Hematopoietic multipotent progenitor cell treated with erythropoietin and hydrocortisone succinate and interleukin-3 and kit ligand, for 15 days (in vitro differentiated cells): Measurements from ENCODE around the gene BBX.

Experiments
- DNase-seq: peaks from one replicate; pipeline ENCODE4 v3.0.0-alpha.2; 2015; ENCODE audit warnings: low spot score

Gene BBX

GRCh38 chr3:107522510-107523288 lies at the start of gene BBX:
Gene BBX (plus strand): TSS chr3:107522962. CDS start chr3:107710461, 187,499 bp downstream.
- peak; percentile 91 for DNase-seq

DNA sequence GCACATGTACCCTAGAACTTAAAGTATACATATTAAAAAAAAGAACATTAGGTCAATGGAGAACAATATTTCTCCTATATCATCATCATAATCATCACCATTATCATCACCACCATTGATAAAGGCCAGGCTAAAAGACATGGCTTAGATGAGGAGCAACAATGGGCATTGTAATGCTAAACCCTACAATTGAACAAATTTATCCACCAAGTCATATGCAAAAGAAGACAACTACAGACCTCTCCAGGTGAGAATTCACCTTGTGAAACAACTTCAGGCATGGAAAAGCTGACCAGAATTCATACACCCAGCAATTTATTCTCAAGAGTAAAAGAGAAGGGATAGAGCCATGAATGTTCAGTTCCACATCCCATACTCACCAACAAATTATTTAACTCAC lies 46.3 kb upstream of the BBX start:
- no peak for DNase-seq

- no peak for DNase-seq
Observed at GRCh38 chr3:107487490-107487889, 35.3 kb upstream of the BBX start.

- no peak for DNase-seq
Observed at GRCh38 chr3:107488942-107489341, 33.8 kb upstream of the BBX start.

DNA sequence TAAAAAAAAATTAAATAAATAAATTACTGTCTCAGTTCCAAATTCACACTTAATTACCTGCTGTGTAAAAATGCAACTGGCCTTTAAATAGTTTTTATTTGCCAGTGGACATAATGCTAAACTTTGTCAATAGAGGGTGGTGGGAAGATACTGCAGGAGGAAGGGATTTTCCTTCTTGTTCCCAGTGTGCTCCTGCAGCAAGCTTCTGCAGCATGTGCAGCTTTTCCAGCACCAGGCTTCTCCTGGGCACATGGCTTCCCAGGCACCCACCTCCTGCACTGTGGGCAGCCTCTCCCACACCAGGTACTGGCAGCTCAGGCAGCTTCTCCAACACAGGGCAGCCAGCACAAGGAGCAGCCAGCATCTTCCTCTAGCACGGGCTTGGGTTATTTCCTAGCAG lies 29.6 kb upstream of the BBX start:
- no peak for DNase-seq

GRCh38 chr3:107496855-107497254 lies 25.9 kb upstream of the BBX start:
- DNase-seq, result no peak

GRCh38 chr3:107498646-107499045 lies 24.1 kb upstream of the BBX start:
- no peak for DNase-seq

DNA sequence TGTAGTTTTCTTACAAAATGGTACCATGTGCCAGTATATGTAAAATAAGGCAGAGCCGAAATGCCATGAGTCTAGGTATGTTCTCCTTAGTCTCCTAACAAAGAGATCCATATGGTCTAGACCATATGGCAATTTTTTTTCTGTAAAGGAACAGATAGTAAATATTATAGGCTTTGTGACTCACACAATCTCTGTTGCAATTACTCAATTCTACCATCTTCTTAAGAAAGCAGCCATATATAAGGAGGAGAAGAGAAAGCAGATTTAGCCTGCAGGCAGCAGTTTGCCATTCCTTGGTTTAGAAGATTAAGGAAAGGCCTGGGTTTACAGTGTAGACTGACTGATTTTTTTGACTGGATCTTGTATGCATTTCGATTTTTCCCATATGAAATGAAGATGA lies 16.3 kb upstream of the BBX start:
- DNase-seq, result no peak

DNA sequence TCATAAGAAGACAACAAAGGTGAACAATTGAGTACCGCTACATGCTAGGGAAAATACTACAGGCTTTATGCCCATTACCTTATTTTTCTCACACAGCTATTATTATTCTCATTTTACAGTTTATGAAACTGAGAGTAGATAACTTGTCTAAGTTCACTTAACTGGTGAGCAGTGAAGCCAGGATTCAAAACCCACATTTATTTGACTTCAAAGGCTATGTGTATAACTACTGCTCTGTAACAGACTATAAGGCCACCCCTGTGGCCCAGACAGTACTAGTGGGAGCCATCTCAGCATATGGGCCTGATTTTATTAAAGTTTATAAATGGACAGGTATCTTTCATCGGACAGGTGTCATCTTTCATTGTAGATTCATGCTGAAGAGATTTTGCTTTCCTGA lies 14.4 kb upstream of the BBX start:
- no peak for DNase-seq

DNA sequence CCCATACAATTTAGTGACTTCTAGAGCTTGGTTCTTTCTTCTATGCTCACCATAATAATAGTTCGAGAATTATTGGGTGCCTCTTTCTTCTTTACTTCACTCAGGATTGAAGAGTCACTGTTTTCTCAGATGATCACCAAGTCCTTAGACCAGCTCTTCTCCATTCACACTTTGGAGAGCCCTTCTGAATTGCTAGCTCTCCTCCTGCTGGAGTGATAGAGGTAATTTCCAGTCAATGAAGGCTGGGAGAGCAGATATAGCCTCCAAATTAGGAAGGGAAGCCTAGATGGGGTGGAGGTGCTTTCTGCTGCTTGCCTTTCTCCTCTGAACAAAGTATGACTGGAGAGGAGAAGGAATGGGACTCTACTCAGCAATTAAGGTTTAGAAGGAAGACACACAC lies 10.7 kb upstream of the BBX start:
- no peak for DNase-seq

DNA sequence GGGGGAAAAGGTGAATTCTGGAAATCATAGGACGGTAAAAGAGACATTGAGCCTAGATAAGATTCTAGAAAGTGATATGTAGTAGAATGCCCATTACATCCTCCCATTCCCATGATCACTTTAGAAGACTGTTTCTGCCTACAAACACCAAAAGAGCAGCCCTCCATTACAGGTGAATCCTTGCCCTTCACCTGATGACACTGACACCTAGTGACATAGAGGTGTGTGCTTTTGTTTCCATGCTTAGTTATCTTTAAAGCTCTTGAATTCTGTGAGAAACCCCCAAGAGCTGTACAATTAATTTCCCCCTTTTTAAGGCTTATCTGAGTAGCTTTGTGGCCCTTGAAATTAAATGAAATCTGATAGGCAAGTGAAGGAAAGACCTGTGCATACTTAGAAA lies 8.3 kb upstream of the BBX start:
- no peak for DNase-seq

GRCh38 chr3:107516475-107516874 lies 6.3 kb upstream of the BBX start:
- no peak for DNase-seq

- DNase-seq, result no peak
Observed at GRCh38 chr3:107520535-107520934, 2.2 kb upstream of the BBX start.

- DNase-seq, result no peak
Observed at GRCh38 chr3:107521469-107522059, 1.2 kb upstream of the BBX start.

- no peak for DNase-seq
Observed at GRCh38 chr3:107523289-107523538, 452 bp downstream of the BBX start.

- peak; percentile 39 for DNase-seq
Observed at GRCh38 chr3:107523539-107524325, 970 bp downstream of the BBX start.

GRCh38 chr3:107524326-107524840 lies 1.6 kb downstream of the BBX start:
- DNase-seq, result peak; percentile 34

GRCh38 chr3:107524841-107525643 lies 2.3 kb downstream of the BBX start:
- peak; percentile 12 for DNase-seq

GRCh38 chr3:107525644-107526305 lies 3.0 kb downstream of the BBX start:
- DNase-seq, result peak; percentile 7

GRCh38 chr3:107531917-107532469 lies 9.2 kb downstream of the BBX start:
- DNase-seq, result no peak

DNA sequence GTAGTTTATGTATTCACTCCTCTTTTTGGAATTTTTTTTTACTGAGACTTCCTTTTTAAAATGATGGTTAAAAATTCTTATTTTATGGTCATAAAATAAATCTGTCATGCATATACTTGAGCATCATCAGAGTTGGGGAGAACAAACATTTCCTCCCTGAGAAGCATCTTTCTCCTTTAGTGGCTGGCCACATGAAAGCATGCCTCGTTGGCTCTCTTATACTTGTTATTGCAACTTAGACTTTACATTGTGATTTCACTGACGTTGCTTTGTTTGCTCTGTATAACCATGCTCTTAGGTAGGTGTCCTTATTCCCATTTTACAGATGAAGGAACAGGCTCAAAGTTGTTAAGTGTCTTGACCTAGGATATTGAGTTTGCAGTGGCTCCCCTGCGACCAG lies 18.1 kb downstream of the BBX start:
- DNase-seq, result no peak
